ENCODE data around the gene COPG2.

GRCh38 chr7:130683026-130683425 is 14.5 kb upstream of the COPG2 start:
- TF ChIP-seq POLR2A (IDR thresholded peaks at IDR 0.05) (no peak), CTCF (IDR thresholded peaks at IDR 0.05) (no peak)

Data from lower leg skin (tissue), 3 donors.